Stromal cell of bone marrow (primary cell): ENCODE data around the gene AJAP1.

Experiments
- DNase-seq: peaks from one replicate; pipeline ENCODE4 v3.0.0-alpha.2; 2012; ENCODE audit warnings: low read depth

AJAP1 gene

GRCh38 chr1:4837031-4837600 is 182.7 kb downstream of the AJAP1 start:
- DNase-seq: no peak

GRCh38 chr1:4837752-4838151 is 183.3 kb downstream of the AJAP1 start:
- DNase-seq: no peak

- DNase-seq: no peak
Measured at GRCh38 chr1:4838231-4838630, 183.8 kb downstream of the AJAP1 start.
